Measurements from ENCODE around the gene CBL. TPM values are rescaled to one million over a fixed set of nuclear protein-coding genes. Genes with fewer than 3 reads are reported as not detected.

Gene CBL
- polyA plus RNA-seq, 4 donors = 2.2 to 10.1 (median 4.3) TPM

- no peak for DNase-seq
- peak overlapping the region in 1 of 3 donors; percentile 57 for H3K27ac ChIP-seq (ENCODE audit: low read depth in 1 of 3, low read length in 2 of 3)
- H3K36me3 ChIP-seq (ENCODE audit: control insufficient read depth in 3 of 3, insufficient read depth in 2 of 3, low read depth in 1 of 3, low read length in 3 of 3) = peaks cover 2 to 56% (median 9%) of the 10 kb centered on the region in 3 donors
- H3K27me3 ChIP-seq (ENCODE audit: control insufficient read depth in 3 of 3, insufficient read depth in 3 of 3, low read length in 3 of 3) = no peaks in the 10 kb centered on the region
- FAIRE-seq = no peak
- no peak overlapping the region for H3K4me3 ChIP-seq (ENCODE audit: low read depth in 1 of 3, low read length in 3 of 3)
- H3K9me3 ChIP-seq (ENCODE audit: control insufficient read depth in 2 of 2, insufficient read depth in 1 of 2, low read depth in 1 of 2, low read length in 1 of 2) = no peaks in the 10 kb centered on the region
- no peaks in the 10 kb centered on the region for H3K4me1 ChIP-seq (ENCODE audit: control insufficient read depth in 3 of 3, insufficient read depth in 2 of 3, low read depth in 1 of 3, low read length in 2 of 3)
- 67 to 89% (median 74%) methylated on average over 5 of the region's 5 CpGs for WGBS, 3 donors
Measured at GRCh38 chr11:119306373-119306890, 100.3 kb downstream of the CBL start.

DNA sequence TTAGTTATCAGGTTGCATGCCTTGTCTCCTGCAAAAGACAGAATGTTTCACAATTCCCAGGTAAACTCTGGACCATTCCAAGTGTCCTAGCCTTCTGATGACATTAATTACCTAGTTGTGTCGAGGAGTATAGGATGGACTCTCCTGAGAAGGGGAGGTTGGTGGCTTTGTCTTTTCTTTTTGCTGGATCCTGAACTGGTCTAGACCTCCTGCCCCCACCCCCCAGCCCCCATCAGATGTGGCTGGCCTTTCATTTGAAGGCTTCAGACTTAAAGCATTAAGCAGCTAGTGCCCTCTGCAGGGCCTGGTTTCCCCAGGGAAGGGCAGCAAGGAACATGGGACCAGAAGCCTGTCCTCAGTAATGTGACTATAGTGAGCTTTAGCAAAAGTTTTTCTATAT, 101.1 kb downstream of the CBL start:
- no peaks in the 10 kb centered on the region for H3K4me1 ChIP-seq (ENCODE audit: control insufficient read depth in 3 of 3, insufficient read depth in 2 of 3, low read depth in 1 of 3, low read length in 2 of 3)
- 61 to 77% (median 75%) methylated on average over 1 of the region's 1 CpG for WGBS, 3 donors
- no peak overlapping the region for H3K4me3 ChIP-seq (ENCODE audit: low read depth in 1 of 3, low read length in 3 of 3)
- peaks cover 2 to 57% (median 7%) of the 10 kb centered on the region in 3 donors for H3K36me3 ChIP-seq (ENCODE audit: control insufficient read depth in 3 of 3, insufficient read depth in 2 of 3, low read depth in 1 of 3, low read length in 3 of 3)
- FAIRE-seq = no peak
- no peak for DNase-seq
- peak overlapping the region in 1 of 3 donors; percentile 52 for H3K27ac ChIP-seq (ENCODE audit: low read depth in 1 of 3, low read length in 2 of 3)
- H3K9me3 ChIP-seq (ENCODE audit: control insufficient read depth in 2 of 2, insufficient read depth in 1 of 2, low read depth in 1 of 2, low read length in 1 of 2) = no peaks in the 10 kb centered on the region
- no peaks in the 10 kb centered on the region for H3K27me3 ChIP-seq (ENCODE audit: control insufficient read depth in 3 of 3, insufficient read depth in 3 of 3, low read length in 3 of 3)

- H3K36me3 ChIP-seq (ENCODE audit: control insufficient read depth in 3 of 3, insufficient read depth in 2 of 3, low read depth in 1 of 3, low read length in 3 of 3) = peaks cover 2 to 61% (median 7%) of the 10 kb centered on the region in 3 donors
- no peaks in the 10 kb centered on the region for H3K27me3 ChIP-seq (ENCODE audit: control insufficient read depth in 3 of 3, insufficient read depth in 3 of 3, low read length in 3 of 3)
- H3K4me3 ChIP-seq (ENCODE audit: low read depth in 1 of 3, low read length in 3 of 3) = no peak overlapping the region
- no peaks in the 10 kb centered on the region for H3K4me1 ChIP-seq (ENCODE audit: control insufficient read depth in 3 of 3, insufficient read depth in 2 of 3, low read depth in 1 of 3, low read length in 2 of 3)
- no peak overlapping the region for H3K27ac ChIP-seq (ENCODE audit: low read depth in 1 of 3, low read length in 2 of 3)
- FAIRE-seq (no peak), DNase-seq (no peak)
- no peaks in the 10 kb centered on the region for H3K9me3 ChIP-seq (ENCODE audit: control insufficient read depth in 2 of 2, insufficient read depth in 1 of 2, low read depth in 1 of 2, low read length in 1 of 2)
- WGBS, 3 donors = 77 to 95% (median 90%) methylated on average over 5 of the region's 5 CpGs
Measured at GRCh38 chr11:119307974-119308373, 101.8 kb downstream of the CBL start.

DNA sequence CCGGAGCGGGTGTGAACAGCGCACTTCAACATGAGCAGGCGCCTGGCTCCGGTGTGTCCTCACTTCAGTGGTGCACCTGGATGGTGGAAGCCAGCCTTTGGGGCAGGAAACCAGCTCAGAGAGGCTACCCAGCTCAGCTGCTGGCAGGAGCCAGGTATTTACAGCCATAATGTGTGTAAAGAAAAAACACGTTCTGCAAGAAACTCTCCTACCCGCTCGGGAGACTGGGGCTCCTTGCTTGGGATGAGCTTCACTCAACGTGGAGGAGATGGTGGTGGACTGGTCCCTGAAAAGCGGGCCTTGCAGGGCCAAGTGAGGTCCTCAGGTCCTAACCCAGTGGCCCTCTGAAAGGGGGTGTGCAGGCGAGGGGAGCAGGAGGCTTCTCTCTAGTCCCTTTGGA, 103.3 kb downstream of the CBL start:
- no peak overlapping the region for H3K27ac ChIP-seq (ENCODE audit: low read depth in 1 of 3, low read length in 2 of 3)
- H3K27me3 ChIP-seq (ENCODE audit: control insufficient read depth in 3 of 3, insufficient read depth in 3 of 3, low read length in 3 of 3) = peaks cover 0 to 4% (median 0%) of the 10 kb centered on the region in 3 donors
- H3K36me3 ChIP-seq (ENCODE audit: control insufficient read depth in 3 of 3, insufficient read depth in 2 of 3, low read depth in 1 of 3, low read length in 3 of 3) = peaks cover 0 to 62% (median 5%) of the 10 kb centered on the region in 3 donors
- FAIRE-seq (no peak), DNase-seq (no peak)
- H3K4me1 ChIP-seq (ENCODE audit: control insufficient read depth in 3 of 3, insufficient read depth in 2 of 3, low read depth in 1 of 3, low read length in 2 of 3) = no peaks in the 10 kb centered on the region
- H3K9me3 ChIP-seq (ENCODE audit: control insufficient read depth in 2 of 2, insufficient read depth in 1 of 2, low read depth in 1 of 2, low read length in 1 of 2) = no peaks in the 10 kb centered on the region
- H3K4me3 ChIP-seq (ENCODE audit: low read depth in 1 of 3, low read length in 3 of 3) = no peak overlapping the region
- WGBS, 3 donors = 86 to 89% (median 86%) methylated on average over 11 of the region's 11 CpGs

- 71 to 81% (median 75%) methylated on average over 17 of the region's 17 CpGs for WGBS, 3 donors
Measured at GRCh38 chr11:119309953-119310681, 104.0 kb downstream of the CBL start.

GRCh38 chr11:119310682-119311052, 104.5 kb downstream of the CBL start:
- DNase-seq (no peak), FAIRE-seq (no peak)
- Histone ChIP-seq H3K4me3 (ENCODE audit: low read depth in 1 of 3, low read length in 3 of 3) (no peak overlapping the region), H3K27ac (ENCODE audit: low read depth in 1 of 3, low read length in 2 of 3) (no peak overlapping the region), H3K36me3 (ENCODE audit: control insufficient read depth in 3 of 3, insufficient read depth in 2 of 3, low read depth in 1 of 3, low read length in 3 of 3) (peaks cover 0 to 65% (median 2%) of the 10 kb centered on the region in 3 donors), H3K4me1 (ENCODE audit: control insufficient read depth in 3 of 3, insufficient read depth in 2 of 3, low read depth in 1 of 3, low read length in 2 of 3) (peaks cover 0 to 11% (median 0%) of the 10 kb centered on the region in 3 donors), H3K27me3 (ENCODE audit: control insufficient read depth in 3 of 3, insufficient read depth in 3 of 3, low read length in 3 of 3) (peaks cover 0 to 16% (median 2%) of the 10 kb centered on the region in 3 donors), H3K9me3 (ENCODE audit: control insufficient read depth in 2 of 2, insufficient read depth in 1 of 2, low read depth in 1 of 2, low read length in 1 of 2) (no peaks in the 10 kb centered on the region)
- WGBS, 3 donors = 64 to 81% (median 72%) methylated on average over 15 to 20 of the region's 20 CpGs

More at GRCh38 chr11:119309953-119310681, 104.0 kb downstream of the CBL start:
- Histone ChIP-seq H3K27me3 (ENCODE audit: control insufficient read depth in 3 of 3, insufficient read depth in 3 of 3, low read length in 3 of 3) (peaks cover 0 to 11% (median 0%) of the 10 kb centered on the region in 3 donors), H3K27ac (ENCODE audit: low read depth in 1 of 3, low read length in 2 of 3) (no peak overlapping the region), H3K9me3 (ENCODE audit: control insufficient read depth in 2 of 2, insufficient read depth in 1 of 2, low read depth in 1 of 2, low read length in 1 of 2) (no peaks in the 10 kb centered on the region), H3K36me3 (ENCODE audit: control insufficient read depth in 3 of 3, insufficient read depth in 2 of 3, low read depth in 1 of 3, low read length in 3 of 3) (peaks cover 0 to 66% (median 5%) of the 10 kb centered on the region in 3 donors), H3K4me3 (ENCODE audit: low read depth in 1 of 3, low read length in 3 of 3) (no peak overlapping the region), H3K4me1 (ENCODE audit: control insufficient read depth in 3 of 3, insufficient read depth in 2 of 3, low read depth in 1 of 3, low read length in 2 of 3) (peaks cover 0 to 5% (median 0%) of the 10 kb centered on the region in 3 donors)
- FAIRE-seq = no peak
- no peak for DNase-seq

DNA sequence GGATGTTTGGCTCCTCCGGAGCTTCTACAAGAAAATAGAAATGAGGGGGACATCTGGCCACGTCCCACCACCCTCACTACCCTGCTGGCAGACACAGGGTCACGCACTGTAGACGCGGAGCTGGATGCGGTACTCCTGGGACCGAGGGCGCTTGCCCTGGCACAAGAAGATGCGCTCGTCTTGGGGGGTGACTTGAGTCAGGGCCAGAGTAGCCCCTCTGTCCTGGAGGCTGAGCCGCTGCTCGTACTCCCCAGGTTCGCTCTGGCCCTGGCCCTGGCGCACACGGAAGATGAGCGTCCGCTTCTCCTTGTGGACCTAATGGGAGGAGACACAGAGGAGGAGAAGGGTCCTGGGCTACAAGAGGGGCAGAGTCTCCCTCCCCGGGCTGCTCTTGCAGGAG, 108.6 kb downstream of the CBL start:
- H3K4me3 ChIP-seq (ENCODE audit: low read depth in 1 of 3, low read length in 3 of 3) = peak overlapping the region in 1 of 3 donors; percentile 65
- no peaks in the 10 kb centered on the region for H3K9me3 ChIP-seq (ENCODE audit: control insufficient read depth in 2 of 2, insufficient read depth in 1 of 2, low read depth in 1 of 2, low read length in 1 of 2)
- H3K36me3 ChIP-seq (ENCODE audit: control insufficient read depth in 3 of 3, insufficient read depth in 2 of 3, low read depth in 1 of 3, low read length in 3 of 3) = peaks cover 0 to 40% (median 0%) of the 10 kb centered on the region in 3 donors
- peak overlapping the region in 1 of 3 donors; percentile 72 for H3K27ac ChIP-seq (ENCODE audit: low read depth in 1 of 3, low read length in 2 of 3)
- no peak for FAIRE-seq
- DNase-seq = no peak
- H3K27me3 ChIP-seq (ENCODE audit: control insufficient read depth in 3 of 3, insufficient read depth in 3 of 3, low read length in 3 of 3) = peaks cover 4 to 52% (median 9%) of the 10 kb centered on the region in 3 donors
- 53 to 67% (median 58%) methylated on average over 18 of the region's 18 CpGs for WGBS, 3 donors
- peaks cover 0 to 44% (median 0%) of the 10 kb centered on the region in 3 donors for H3K4me1 ChIP-seq (ENCODE audit: control insufficient read depth in 3 of 3, insufficient read depth in 2 of 3, low read depth in 1 of 3, low read length in 2 of 3)

- 2 to 8% (median 3%) methylated on average over 25 to 29 of the region's 29 CpGs for WGBS, 3 donors
- Histone ChIP-seq H3K9me3 (ENCODE audit: control insufficient read depth in 2 of 2, insufficient read depth in 1 of 2, low read depth in 1 of 2, low read length in 1 of 2) (no peaks in the 10 kb centered on the region), H3K36me3 (ENCODE audit: control insufficient read depth in 3 of 3, insufficient read depth in 2 of 3, low read depth in 1 of 3, low read length in 3 of 3) (peaks cover 0 to 37% (median 0%) of the 10 kb centered on the region in 3 donors), H3K27ac (ENCODE audit: low read depth in 1 of 3, low read length in 2 of 3) (peak overlapping the region in 2 of 3 donors; percentile 68 to 72), H3K4me1 (ENCODE audit: control insufficient read depth in 3 of 3, insufficient read depth in 2 of 3, low read depth in 1 of 3, low read length in 2 of 3) (peaks cover 0 to 48% (median 0%) of the 10 kb centered on the region in 3 donors), H3K4me3 (ENCODE audit: low read depth in 1 of 3, low read length in 3 of 3) (peak overlapping the region; percentile 7 to 65 (median 19)), H3K27me3 (ENCODE audit: control insufficient read depth in 3 of 3, insufficient read depth in 3 of 3, low read length in 3 of 3) (peaks cover 4 to 57% (median 9%) of the 10 kb centered on the region in 3 donors)
- no peak for FAIRE-seq
- no peak for DNase-seq
Measured at GRCh38 chr11:119315131-119316015, 109.2 kb downstream of the CBL start.

All from small intestine (tissue), 7 donors.